GM06990 (cell line): ENCODE results near the gene DOCK1.

Experiments used
- DNase-seq: peaks from one replicate; pipeline ENCODE4 v3.0.0-alpha.2; 2011; ENCODE audit not compliant: insufficient read length; ENCODE audit errors: extremely low read depth
- H3K27me3 ChIP-seq: replicated peaks from 2 replicates; pipeline ENCODE4 v1.6.0; 2011; ENCODE audit warnings: low read length; ENCODE audit not compliant: control insufficient read depth, insufficient read depth
- H3K36me3 ChIP-seq: 2 replicates; pipeline ENCODE4 v1.5.1; 2011; ENCODE audit warnings: low read length; ENCODE audit not compliant: control insufficient read depth, insufficient read depth
- H3K4me3 ChIP-seq: replicated peaks from 2 replicates; pipeline ENCODE4 v1.5.1; 2011; ENCODE audit warnings: low read depth, mild to moderate bottlenecking, control low read depth, low read length
- CTCF ChIP-seq: IDR thresholded peaks from 2 replicates; pipeline ENCODE4 v1.5.1; 2011; ENCODE audit warnings: low read length, control low read depth, mild to moderate bottlenecking, inconsistent platforms; ENCODE audit not compliant: insufficient read depth, poor library complexity, severe bottlenecking

The DOCK1 gene

GRCh38 chr10:127044186-127044585 lies 139.0 kb downstream of the DOCK1 start:
- TF ChIP-seq CTCF, result no peak
- no peaks in the 10 kb centered on the region for H3K36me3 ChIP-seq
- no peak for DNase-seq
- no peaks in the 10 kb centered on the region for H3K27me3 ChIP-seq
- H3K4me3 ChIP-seq, result no peak overlapping the region

GRCh38 chr10:127046975-127047877 lies 142.0 kb downstream of the DOCK1 start:
- no peak for DNase-seq
- Histone ChIP-seq H3K36me3 (no peaks in the 10 kb centered on the region), H3K4me3 (no peak overlapping the region), H3K27me3 (no peaks in the 10 kb centered on the region)
- TF ChIP-seq CTCF, result no peak

- no peak for TF ChIP-seq CTCF
- H3K4me3 ChIP-seq, result no peak overlapping the region
Observed at GRCh38 chr10:127047878-127048238, 142.6 kb downstream of the DOCK1 start.

GRCh38 chr10:127048630-127049029 lies 143.4 kb downstream of the DOCK1 start:
- DNase-seq, result no peak
- H3K4me3 ChIP-seq, result no peak overlapping the region

More at GRCh38 chr10:127047878-127048238, 142.6 kb downstream of the DOCK1 start:
- no peaks in the 10 kb centered on the region for H3K27me3 ChIP-seq
- DNase-seq, result no peak
- H3K36me3 ChIP-seq, result no peaks in the 10 kb centered on the region

GRCh38 chr10:127052001-127052400 lies 146.8 kb downstream of the DOCK1 start:
- DNase-seq, result no peak

More at GRCh38 chr10:127048630-127049029, 143.4 kb downstream of the DOCK1 start:
- Histone ChIP-seq H3K36me3 (no peaks in the 10 kb centered on the region), H3K27me3 (no peaks in the 10 kb centered on the region)
- TF ChIP-seq CTCF, result no peak

More at GRCh38 chr10:127052001-127052400, 146.8 kb downstream of the DOCK1 start:
- no peaks in the 10 kb centered on the region for H3K27me3 ChIP-seq
- no peak for TF ChIP-seq CTCF
- no peak overlapping the region for H3K4me3 ChIP-seq
- no peaks in the 10 kb centered on the region for H3K36me3 ChIP-seq
